GM04503 (cell line): ENCODE results near the gene CDK5RAP2.
A peak's percentile ranks its signal among the peaks of the same experiment; 100 is the strongest.

Experiments
- DNase-seq: peaks from one replicate; pipeline ENCODE4 v3.0.0-alpha.2; 2012; ENCODE audit warnings: low read depth

CDK5RAP2 gene

GRCh38 chr9:120396931-120397330 is 183.0 kb downstream of the CDK5RAP2 start:
- no peak for DNase-seq

- no peak for DNase-seq
Measured at GRCh38 chr9:120396418-120396817, 183.5 kb downstream of the CDK5RAP2 start.

GRCh38 chr9:120395376-120395775 is 184.6 kb downstream of the CDK5RAP2 start:
- no peak for DNase-seq

GRCh38 chr9:120394058-120394669 is 185.8 kb downstream of the CDK5RAP2 start:
- peak; percentile 65 for DNase-seq

GRCh38 chr9:120393386-120394057 is 186.4 kb downstream of the CDK5RAP2 start:
- DNase-seq: no peak

GRCh38 chr9:120392711-120393110 is 187.3 kb downstream of the CDK5RAP2 start:
- DNase-seq: no peak

GRCh38 chr9:120392245-120392644 is 187.7 kb downstream of the CDK5RAP2 start:
- DNase-seq: no peak

GRCh38 chr9:120391691-120392090 is 188.3 kb downstream of the CDK5RAP2 start:
- DNase-seq: no peak

- no peak for DNase-seq
Measured at GRCh38 chr9:120390637-120391190, 189.3 kb downstream of the CDK5RAP2 start.

GRCh38 chr9:120389867-120390266 is 190.1 kb downstream of the CDK5RAP2 start:
- DNase-seq: no peak

GRCh38 chr9:120389300-120389699 is 190.7 kb downstream of the CDK5RAP2 start:
- DNase-seq: no peak

- no peak for DNase-seq
Measured at GRCh38 chr9:120388003-120388855, 191.7 kb downstream of the CDK5RAP2 start.

- no peak for DNase-seq
Measured at GRCh38 chr9:120387257-120388002, 192.5 kb downstream of the CDK5RAP2 start.

GRCh38 chr9:120386390-120387131 is 193.4 kb downstream of the CDK5RAP2 start:
- no peak for DNase-seq

- no peak for DNase-seq
Measured at GRCh38 chr9:120385606-120386389, 194.2 kb downstream of the CDK5RAP2 start.

GRCh38 chr9:120384925-120385272 is 195.1 kb downstream of the CDK5RAP2 start:
- DNase-seq: no peak

GRCh38 chr9:120383999-120384924 is 195.7 kb downstream of the CDK5RAP2 start:
- no peak for DNase-seq

GRCh38 chr9:120383611-120383998 is 196.4 kb downstream of the CDK5RAP2 start:
- no peak for DNase-seq

GRCh38 chr9:120382453-120382852 is 197.5 kb downstream of the CDK5RAP2 start:
- DNase-seq: no peak
